ENCODE results near the gene SLC35A2. TPM values are rescaled to one million over a fixed set of nuclear protein-coding genes. Genes with fewer than 3 reads are reported as not detected.

The SLC35A2 gene
- total RNA-seq, 1 experiment from 2014 or later, result 18.0 TPM

GRCh38 chrX:48909703-48910294 lies 1.6 kb downstream of the SLC35A2 start (continued):
- TF ChIP-seq ZNF425 (CRISPR knock-in tag; conservative IDR thresholded peaks at IDR 0.05) (no peak), TEAD4 (CRISPR knock-in tag; IDR thresholded peaks at IDR 0.05) (no peak), SP1 (CRISPR knock-in tag; conservative IDR thresholded peaks at IDR 0.05) (no peak), ELF4 (CRISPR knock-in tag; IDR thresholded peaks at IDR 0.05; ENCODE audit: low read depth) (no peak), E2F4 (CRISPR knock-in tag; IDR thresholded peaks at IDR 0.05; ENCODE audit: borderline replicate concordance, low read depth) (no peak), PRRX2 (CRISPR knock-in tag; IDR thresholded peaks at IDR 0.05) (no peak), USF2 (CRISPR knock-in tag; IDR thresholded peaks at IDR 0.05) (no peak), KAT7 (CRISPR knock-in tag; IDR thresholded peaks at IDR 0.05; ENCODE audit: borderline replicate concordance) (no peak), E2F1 (CRISPR knock-in tag; IDR thresholded peaks at IDR 0.05) (no peak), SMAD3 (CRISPR knock-in tag; IDR thresholded peaks at IDR 0.05; ENCODE audit: borderline replicate concordance) (no peak), CDX4 (CRISPR knock-in tag; IDR thresholded peaks at IDR 0.05; ENCODE audit: borderline replicate concordance) (no peak), ZBTB21 (CRISPR knock-in tag; IDR thresholded peaks at IDR 0.05; ENCODE audit: borderline replicate concordance) (no peak), PRDM15 (CRISPR knock-in tag; IDR thresholded peaks at IDR 0.05) (no peak)

- Mint-ChIP-seq H3K9me3 (no peaks in the 10 kb centered on the region), H3K27me3 (ENCODE audit: low read depth) (no peaks in the 10 kb centered on the region), H3K4me3 (no peak overlapping the region), H3K27ac (no peak overlapping the region), H3K4me1 (peaks cover 12% of the 10 kb centered on the region), H3K36me3 (peaks cover 15% of the 10 kb centered on the region)
- ChIA-PET CTCF (no interaction called here), POLR2A (no interaction called here)
- no peak for DNase-seq (ENCODE audit: low spot score)
- no peak for TF ChIP-seq ETV6 (CRISPR knock-in tag; IDR thresholded peaks at IDR 0.05)
- no peak for ATAC-seq
Observed at GRCh38 chrX:48908600-48908999, 2.8 kb downstream of the SLC35A2 start.
